Karpas-422 (cell line): Measurements from ENCODE around the gene USP40. TPM values are rescaled to one million over a fixed set of nuclear protein-coding genes. Genes with fewer than 3 reads are reported as not detected.

ENCODE experiments used
- DNase-seq: peaks from one replicate; pipeline ENCODE4 v3.0.0-alpha.2; 2015
- H2AFZ ChIP-seq: fragments of 200-600 bp; sonication (generic); 2 replicates; pipeline ENCODE4 v1.6.1; 2014; ENCODE audit warnings: antibody characterized with exemption, low read length, mixed read lengths
- H3K27ac ChIP-seq: fragments of 200-600 bp; sonication (generic); 2 replicates; pipeline ENCODE4 v1.5.1; 2014; ENCODE audit warnings: mild to moderate bottlenecking, low read length, moderate library complexity
- H3K27me3 ChIP-seq: fragments of 200-600 bp; sonication (generic); 2 replicates; pipeline ENCODE4 v1.6.1; 2014; ENCODE audit warnings: low read length, mixed read lengths
- H3K36me3 ChIP-seq: fragments of 200-600 bp; sonication (generic); 2 replicates; pipeline ENCODE4 v1.6.1; 2014; ENCODE audit warnings: low read length, mixed read lengths; ENCODE audit not compliant: insufficient read depth
- H3K4me1 ChIP-seq: fragments of 200-600 bp; sonication (generic); 2 replicates; pipeline ENCODE4 v1.6.1; 2014; ENCODE audit warnings: mild to moderate bottlenecking, low read length, mixed read lengths
- H3K4me2 ChIP-seq: fragments of 200-600 bp; sonication (generic); 2 replicates; pipeline ENCODE4 v1.6.1; 2014; ENCODE audit warnings: low read length, low read depth, mild to moderate bottlenecking; ENCODE audit not compliant: poor library complexity, severe bottlenecking
- H3K4me3 ChIP-seq: fragments of 200-600 bp; sonication (generic); 2 replicates; pipeline ENCODE4 v1.5.1; 2014; ENCODE audit warnings: mild to moderate bottlenecking, antibody characterized with exemption, low read length, mixed read lengths
- H3K79me2 ChIP-seq: fragments of 200-600 bp; sonication (generic); 2 replicates; pipeline ENCODE4 v1.6.1; 2014; ENCODE audit warnings: mild to moderate bottlenecking, low read length, mixed read lengths
- H3K9ac ChIP-seq: fragments of 200-600 bp; sonication (generic); 2 replicates; pipeline ENCODE4 v1.6.0; 2014; ENCODE audit warnings: low read length
- H3K9me2 ChIP-seq: fragments of 200-600 bp; sonication (generic), shearing (Covaris generic); replicated peaks from 2 replicates; pipeline ENCODE4 v1.6.0; 2014; ENCODE audit warnings: mild to moderate bottlenecking, low read length, moderate library complexity; ENCODE audit not compliant: insufficient read depth
- H3K9me3 ChIP-seq: fragments of 300-700, 200-600 bp; sonication (generic); 2 replicates; pipeline ENCODE4 v1.6.1; 2014; ENCODE audit warnings: low read length, mixed read lengths
- H4K20me1 ChIP-seq: fragments of 200-600 bp; sonication (generic); 2 replicates; pipeline ENCODE4 v1.6.1; 2014; ENCODE audit warnings: mild to moderate bottlenecking, antibody characterized with exemption, low read length, low read depth; ENCODE audit not compliant: insufficient read depth
- total RNA-seq: library from RNA; depleted of rRNA; stranded (reverse); fragments of >200 nt; shearing (Covaris generic); gene quantifications from 2 replicates; pipeline ENCODE4 v1.2.3, GENCODE V29; 2014; ENCODE audit warnings: low replicate concordance

Gene USP40
- total RNA-seq, 1 experiment from 2014 or later = 7.9 TPM

GRCh38 chr2:233479616-233480489, 86.7 kb downstream of the USP40 start:
- Histone ChIP-seq H4K20me1 (no peaks in the 10 kb centered on the region), H2AFZ (no peak overlapping the region)

GRCh38 chr2:233477548-233478433, 88.8 kb downstream of the USP40 start:
- no peaks in the 10 kb centered on the region for H3K27me3 ChIP-seq
- H3K4me3 ChIP-seq = no peak overlapping the region
- no peaks in the 10 kb centered on the region for H4K20me1 ChIP-seq
- peaks cover 7% of the 10 kb centered on the region for H3K4me1 ChIP-seq
- no peak overlapping the region for H2AFZ ChIP-seq
- H3K9ac ChIP-seq = no peak overlapping the region
- no peak overlapping the region for H3K4me2 ChIP-seq
- H3K27ac ChIP-seq = no peak overlapping the region
- no peaks in the 10 kb centered on the region for H3K9me2 ChIP-seq
- no peak for DNase-seq
- no peaks in the 10 kb centered on the region for H3K36me3 ChIP-seq
- no peaks in the 10 kb centered on the region for H3K79me2 ChIP-seq
- no peaks in the 10 kb centered on the region for H3K9me3 ChIP-seq

More at GRCh38 chr2:233479616-233480489, 86.7 kb downstream of the USP40 start:
- no peak overlapping the region for H3K27ac ChIP-seq
- no peaks in the 10 kb centered on the region for H3K79me2 ChIP-seq
- no peaks in the 10 kb centered on the region for H3K9me3 ChIP-seq
- no peak for DNase-seq
- no peak overlapping the region for H3K4me2 ChIP-seq
- H3K4me1 ChIP-seq = peaks cover 23% of the 10 kb centered on the region
- H3K4me3 ChIP-seq = no peak overlapping the region
- H3K36me3 ChIP-seq = no peaks in the 10 kb centered on the region
- no peaks in the 10 kb centered on the region for H3K27me3 ChIP-seq
- no peaks in the 10 kb centered on the region for H3K9me2 ChIP-seq
- H3K9ac ChIP-seq = no peak overlapping the region

- no peaks in the 10 kb centered on the region for H3K79me2 ChIP-seq
- no peak overlapping the region for H3K4me2 ChIP-seq
- no peaks in the 10 kb centered on the region for H3K27me3 ChIP-seq
- no peak overlapping the region for H3K27ac ChIP-seq
- no peaks in the 10 kb centered on the region for H3K4me1 ChIP-seq
- H2AFZ ChIP-seq = no peak overlapping the region
- no peak for DNase-seq
- H3K9me2 ChIP-seq = no peaks in the 10 kb centered on the region
- no peak overlapping the region for H3K9ac ChIP-seq
- H4K20me1 ChIP-seq = no peaks in the 10 kb centered on the region
- no peaks in the 10 kb centered on the region for H3K36me3 ChIP-seq
- H3K4me3 ChIP-seq = no peak overlapping the region
- H3K9me3 ChIP-seq = no peaks in the 10 kb centered on the region
Observed at GRCh38 chr2:233476651-233477547, 89.7 kb downstream of the USP40 start.

GRCh38 chr2:233476063-233476410, 90.5 kb downstream of the USP40 start:
- no peaks in the 10 kb centered on the region for H3K79me2 ChIP-seq
- H3K4me3 ChIP-seq = no peak overlapping the region
- H3K9me2 ChIP-seq = no peaks in the 10 kb centered on the region
- H3K36me3 ChIP-seq = no peaks in the 10 kb centered on the region
- no peak overlapping the region for H3K4me2 ChIP-seq
- no peaks in the 10 kb centered on the region for H4K20me1 ChIP-seq
- no peak overlapping the region for H2AFZ ChIP-seq
- no peaks in the 10 kb centered on the region for H3K4me1 ChIP-seq
- no peak for DNase-seq
- no peaks in the 10 kb centered on the region for H3K9me3 ChIP-seq
- H3K9ac ChIP-seq = no peak overlapping the region
- H3K27ac ChIP-seq = no peak overlapping the region
- H3K27me3 ChIP-seq = no peaks in the 10 kb centered on the region

GRCh38 chr2:233474308-233475160, 92.0 kb downstream of the USP40 start:
- Histone ChIP-seq H3K9ac (no peak overlapping the region), H3K9me3 (no peaks in the 10 kb centered on the region), H3K9me2 (no peaks in the 10 kb centered on the region), H3K4me1 (no peaks in the 10 kb centered on the region), H3K36me3 (no peaks in the 10 kb centered on the region), H4K20me1 (no peaks in the 10 kb centered on the region), H3K27ac (no peak overlapping the region), H3K4me3 (no peak overlapping the region), H3K27me3 (no peaks in the 10 kb centered on the region), H3K4me2 (no peak overlapping the region), H2AFZ (no peak overlapping the region), H3K79me2 (no peaks in the 10 kb centered on the region)
- DNase-seq = no peak

GRCh38 chr2:233473878-233474277, 92.7 kb downstream of the USP40 start:
- Histone ChIP-seq H2AFZ (no peak overlapping the region), H3K36me3 (no peaks in the 10 kb centered on the region), H3K4me2 (no peak overlapping the region), H3K9ac (no peak overlapping the region), H3K27me3 (no peaks in the 10 kb centered on the region), H3K27ac (no peak overlapping the region), H3K4me1 (no peaks in the 10 kb centered on the region), H3K9me2 (no peaks in the 10 kb centered on the region), H3K79me2 (no peaks in the 10 kb centered on the region), H3K9me3 (no peaks in the 10 kb centered on the region), H3K4me3 (no peak overlapping the region), H4K20me1 (no peaks in the 10 kb centered on the region)
- no peak for DNase-seq

- DNase-seq = no peak
- H3K36me3 ChIP-seq = no peaks in the 10 kb centered on the region
- no peaks in the 10 kb centered on the region for H3K4me1 ChIP-seq
- no peaks in the 10 kb centered on the region for H4K20me1 ChIP-seq
- H3K27ac ChIP-seq = no peak overlapping the region
- no peak overlapping the region for H3K4me2 ChIP-seq
- H3K4me3 ChIP-seq = no peak overlapping the region
- H2AFZ ChIP-seq = no peak overlapping the region
- no peaks in the 10 kb centered on the region for H3K9me2 ChIP-seq
- no peak overlapping the region for H3K9ac ChIP-seq
- H3K27me3 ChIP-seq = no peaks in the 10 kb centered on the region
- H3K9me3 ChIP-seq = no peaks in the 10 kb centered on the region
- H3K79me2 ChIP-seq = no peaks in the 10 kb centered on the region
Observed at GRCh38 chr2:233473386-233473791, 93.2 kb downstream of the USP40 start.
